HEK293 (cell line): ENCODE data around the gene IGSF3.

Experiments
- CTCF ChIA-PET: fragments of 350-600 bp; formaldehyde crosslinking; extraction: SDS; loops from one replicate; lab custom pipeline; 2021; ENCODE audit warnings: antibody characterized with exemption; lab: Yijun Ruan, JAX
- POLR2A ChIA-PET: fragments of 300-600 bp; formaldehyde crosslinking; extraction: SDS; loops from one replicate; lab custom pipeline; 2020; ENCODE audit warnings: antibody characterized with exemption, inconsistent platforms; lab: Yijun Ruan, JAX
- H3K27ac ChIP-seq: fragments of 200-500 bp; sonication (Bioruptor generic); 2 replicates; pipeline ENCODE4 v1.5.1; 2014; ENCODE audit warnings: low read depth, low read length, control low read depth, inconsistent platforms; ENCODE audit errors: extremely low read depth
- H3K36me3 ChIP-seq, 2 experiments: fragments of 200-500 bp in 1 of 2; sonication (Bioruptor generic) in 1 of 2; 1 replicate in 1 of 2; 2 replicates in 1 of 2; pipeline ENCODE4 v1.5.1; 2014 to 2017; ENCODE audit warnings: inconsistent platforms in 2 of 2, low read length in 2 of 2; ENCODE audit not compliant: control insufficient read depth in 2 of 2, insufficient read depth in 1 of 2
- H3K4me1 ChIP-seq: fragments of 200-500 bp; sonication (Bioruptor generic); 2 replicates; pipeline ENCODE4 v1.5.1; 2014; ENCODE audit warnings: mild to moderate bottlenecking, low read length, inconsistent platforms; ENCODE audit not compliant: control insufficient read depth, insufficient read depth
- H3K4me3 ChIP-seq: 2 replicates; pipeline ENCODE4 v1.5.1; 2011; ENCODE audit warnings: low read depth, mild to moderate bottlenecking, control low read depth, low read length, moderate library complexity
- H3K9me3 ChIP-seq: fragments of 200-500 bp; sonication (Bioruptor generic); 2 replicates; pipeline ENCODE4 v1.5.1; 2014; ENCODE audit warnings: low read depth, low read length, inconsistent platforms; ENCODE audit not compliant: control insufficient read depth, insufficient read depth
- MEIS1 ChIP-seq: sonication (generic); formaldehyde crosslinking; IDR thresholded peaks from 2 replicates; pipeline ENCODE4 v1.8.1; 2022; ENCODE audit warnings: missing genetic modification reagents, mild to moderate bottlenecking, borderline replicate concordance
- REST ChIP-seq: fragments of 450-650 bp; formaldehyde crosslinking; IDR thresholded peaks from 2 replicates; pipeline ENCODE4 v1.5.1; 2016; ENCODE audit warnings: missing biosample characterization, missing genetic modification characterization
- ZBTB11 ChIP-seq: fragments of 450-650 bp; formaldehyde crosslinking; conservative IDR thresholded peaks from 2 replicates; pipeline ENCODE4 v1.5.1; 2016; ENCODE audit warnings: low read depth, missing biosample characterization, missing genetic modification characterization
- ZIC2 ChIP-seq: fragments of 450-650 bp; formaldehyde crosslinking; IDR thresholded peaks from 2 replicates; pipeline ENCODE4 v1.5.1; 2016; ENCODE audit warnings: missing biosample characterization, missing genetic modification characterization
- ZNF132 ChIP-seq: fragments of 450-650 bp; formaldehyde crosslinking; IDR thresholded peaks from 2 replicates; pipeline ENCODE4 v1.5.1; 2017; ENCODE audit warnings: missing biosample characterization, missing genetic modification characterization, borderline replicate concordance
- ZNF133 ChIP-seq: fragments of 450-650 bp; formaldehyde crosslinking; IDR thresholded peaks from 2 replicates; pipeline ENCODE4 v1.5.1; 2016; ENCODE audit warnings: missing biosample characterization, missing genetic modification characterization
- ZNF146 ChIP-seq: fragments of 450-650 bp; formaldehyde crosslinking; IDR thresholded peaks from 2 replicates; pipeline ENCODE4 v1.5.1; 2016; ENCODE audit warnings: missing biosample characterization, missing genetic modification characterization
- ZNF148 ChIP-seq: fragments of 450-650 bp; formaldehyde crosslinking; IDR thresholded peaks from 2 replicates; pipeline ENCODE4 v1.5.0; 2017; ENCODE audit warnings: missing biosample characterization, missing genetic modification characterization, borderline replicate concordance
- ZNF157 ChIP-seq: fragments of 450-650 bp; formaldehyde crosslinking; IDR thresholded peaks from 2 replicates; pipeline ENCODE4 v1.5.1; 2016; ENCODE audit warnings: missing biosample characterization, missing genetic modification characterization
- ZNF221 ChIP-seq: fragments of 450-650 bp; formaldehyde crosslinking; IDR thresholded peaks from 2 replicates; pipeline ENCODE4 v1.5.1; 2017; ENCODE audit warnings: missing biosample characterization, missing genetic modification characterization, borderline replicate concordance
- ZNF239 ChIP-seq: fragments of 450-650 bp; formaldehyde crosslinking; IDR thresholded peaks from 2 replicates; pipeline ENCODE4 v1.5.1; 2016; ENCODE audit warnings: missing biosample characterization, missing genetic modification characterization
- ZNF24 ChIP-seq: fragments of 450-650 bp; formaldehyde crosslinking; IDR thresholded peaks from 2 replicates; pipeline ENCODE4 v1.5.1; 2016; ENCODE audit warnings: missing biosample characterization, missing genetic modification characterization
- ZNF324 ChIP-seq: fragments of 450-650 bp; formaldehyde crosslinking; IDR thresholded peaks from 2 replicates; pipeline ENCODE4 v1.5.1; 2016; ENCODE audit warnings: missing biosample characterization, missing genetic modification characterization
- ZNF335 ChIP-seq: fragments of 450-650 bp; formaldehyde crosslinking; conservative IDR thresholded peaks from 2 replicates; pipeline ENCODE4 v1.5.1; 2016; ENCODE audit warnings: missing biosample characterization, missing genetic modification characterization
- ZNF341 ChIP-seq: fragments of 450-650 bp; formaldehyde crosslinking; IDR thresholded peaks from 2 replicates; pipeline ENCODE4; 2016; ENCODE audit warnings: low read depth, missing biosample characterization, missing genetic modification characterization
- ZNF391 ChIP-seq: fragments of 450-650 bp; formaldehyde crosslinking; IDR thresholded peaks from 2 replicates; pipeline ENCODE4 v1.5.1; 2016; ENCODE audit warnings: low read depth, missing biosample characterization, missing genetic modification characterization, borderline replicate concordance
- ZNF629 ChIP-seq: fragments of 450-650 bp; formaldehyde crosslinking; IDR thresholded peaks from 2 replicates; pipeline ENCODE4 v1.5.1; 2017; ENCODE audit warnings: missing biosample characterization, missing genetic modification characterization
- ZNF664 ChIP-seq: fragments of 450-650 bp; formaldehyde crosslinking; IDR thresholded peaks from 2 replicates; pipeline ENCODE4 v1.5.1; 2016; ENCODE audit warnings: missing biosample characterization, missing genetic modification characterization
- ZNF677 ChIP-seq: fragments of 450-650 bp; IDR thresholded peaks from 2 replicates; pipeline ENCODE4 v1.5.0; 2018; ENCODE audit warnings: missing biosample characterization, mild to moderate bottlenecking, missing genetic modification characterization, moderate library complexity
- ZNF830 ChIP-seq: fragments of 450-650 bp; IDR thresholded peaks from 2 replicates; pipeline ENCODE4 v1.5.0; 2018; ENCODE audit warnings: missing biosample characterization, missing genetic modification characterization, low read depth, mild to moderate bottlenecking, moderate library complexity
- ZSCAN18 ChIP-seq: fragments of 450-650 bp; formaldehyde crosslinking; IDR thresholded peaks from 2 replicates; pipeline ENCODE4 v1.5.1; 2016; ENCODE audit warnings: missing biosample characterization, missing genetic modification characterization
- ZSCAN30 ChIP-seq: fragments of 450-650 bp; IDR thresholded peaks from 2 replicates; pipeline ENCODE4 v1.5.1; 2018; ENCODE audit warnings: missing biosample characterization, mild to moderate bottlenecking, missing genetic modification characterization, moderate library complexity

Gene IGSF3

GRCh38 chr1:116587501-116588227 is 79.9 kb downstream of the IGSF3 start (continued):
- TF ChIP-seq ZBTB11 (tag by site-specific recombination) = no peak
- no peak for TF ChIP-seq ZNF324 (tag by site-specific recombination)
- TF ChIP-seq ZNF132 = no peak

GRCh38 chr1:116586741-116587143 is 80.8 kb downstream of the IGSF3 start:
- TF ChIP-seq ZNF830 (tag by site-specific recombination) (no peak), ZSCAN30 (tag by site-specific recombination) (0 out of 2 replicates have a peak, but pooled peaks have one; percentile 18), ZIC2 (tag by site-specific recombination) (peak; percentile 60), ZNF132 (no peak), ZNF157 (tag by site-specific recombination) (no peak), ZNF629 (tag by site-specific recombination) (no peak), ZNF148 (tag by site-specific recombination) (no peak), ZNF239 (tag by site-specific recombination) (no peak), ZNF335 (peak; percentile 34), ZNF391 (tag by site-specific recombination) (no peak), ZNF146 (0 out of 2 replicates have a peak, but pooled peaks have one; percentile 10)
- Histone ChIP-seq H3K4me1 (no peaks in the 10 kb centered on the region), H3K36me3 (peaks cover 0 to 22% of the 10 kb centered on the region in 2 experiments; a peak in 1 of 3 replicates), H3K27ac (no peak overlapping the region), H3K4me3 (no peak overlapping the region), H3K9me3 (no peaks in the 10 kb centered on the region)
- ChIA-PET CTCF (interaction anchor here (1.0 kb wide), 1 partner anchor 85 kb away, joined by 3 read pairs; no protein-coding TSS in a partner anchor), POLR2A (no interaction called here)

- Histone ChIP-seq H3K4me3 (no peak overlapping the region), H3K9me3 (no peaks in the 10 kb centered on the region), H3K36me3 (peaks cover 0 to 22% of the 10 kb centered on the region in 2 experiments; a peak in 1 of 3 replicates), H3K27ac (no peak overlapping the region), H3K4me1 (no peaks in the 10 kb centered on the region)
- POLR2A ChIA-PET = no interaction called here
- CTCF ChIA-PET = interaction anchor here (1.0 to 1.2 kb wide), 2 partner anchors 86 to 87 kb away, joined by 3 to 5 read pairs; no protein-coding TSS in a partner anchor
- no peak for TF ChIP-seq ZNF664 (tag by site-specific recombination)
- TF ChIP-seq REST = no peak
- TF ChIP-seq ZSCAN18 (tag by site-specific recombination) = no peak
- no peak for TF ChIP-seq ZNF24 (tag by site-specific recombination)
- no peak for TF ChIP-seq ZIC2 (tag by site-specific recombination)
- TF ChIP-seq MEIS1 = no peak
- TF ChIP-seq ZNF341 = no peak
- no peak for TF ChIP-seq ZNF677 (tag by site-specific recombination)
- TF ChIP-seq ZNF221 (tag by site-specific recombination) = no peak
- TF ChIP-seq ZNF133 = no peak
Measured at GRCh38 chr1:116585886-116586285, 81.6 kb downstream of the IGSF3 start.
